Prostate gland (tissue), 2 donors: ENCODE data around the gene INO80E.

Experiments
- POLR2A ChIP-seq: fragments of 450-650 bp; IDR thresholded peaks from one replicate; pipeline ENCODE4 v1.6.1; 2016; ENCODE audit warnings: antibody characterized with exemption, mild to moderate bottlenecking
- POLR2AphosphoS5 ChIP-seq: sonication (generic); formaldehyde crosslinking; IDR thresholded peaks from one replicate; pipeline ENCODE4 v1.6.1; 2017; ENCODE audit warnings: antibody characterized with exemption
- TF ChIP-seq, protein P1 (sequence below), 4 experiments: fragments of 200-600 bp in 2 of 4; fragments of 450-650 bp in 2 of 4; sonication (generic) in 2 of 4; IDR thresholded peaks; 1 replicate in 3 of 4; 2 replicates in 1 of 4; pipeline ENCODE4 v1.5.1; 2016 to 2019; ENCODE audit warnings: antibody characterized with exemption in 4 of 4, mild to moderate bottlenecking in 2 of 4, moderate library complexity in 2 of 4

DNA sequence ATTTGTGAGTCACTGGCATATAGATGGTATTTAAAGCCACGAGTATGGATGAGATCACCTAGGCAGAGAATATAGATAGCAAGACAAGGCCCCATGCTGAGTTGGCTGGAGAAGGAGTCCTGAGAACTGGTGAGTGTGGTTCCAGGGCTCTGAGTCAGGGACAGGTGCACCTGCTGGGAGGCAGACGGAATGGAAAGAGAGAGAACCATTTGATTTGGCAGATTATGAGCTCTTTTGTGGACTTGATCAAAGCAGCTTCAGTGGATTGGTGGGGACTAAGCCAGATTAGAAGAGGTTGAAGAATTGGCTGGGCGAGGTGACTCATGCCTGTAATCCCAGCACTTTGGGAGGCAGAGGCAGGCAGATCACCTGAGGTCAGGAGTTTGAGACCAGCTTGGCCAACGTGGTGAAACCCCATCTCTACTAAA lies 22.7 kb downstream of the INO80E start:
- TF ChIP-seq, protein P1, sequence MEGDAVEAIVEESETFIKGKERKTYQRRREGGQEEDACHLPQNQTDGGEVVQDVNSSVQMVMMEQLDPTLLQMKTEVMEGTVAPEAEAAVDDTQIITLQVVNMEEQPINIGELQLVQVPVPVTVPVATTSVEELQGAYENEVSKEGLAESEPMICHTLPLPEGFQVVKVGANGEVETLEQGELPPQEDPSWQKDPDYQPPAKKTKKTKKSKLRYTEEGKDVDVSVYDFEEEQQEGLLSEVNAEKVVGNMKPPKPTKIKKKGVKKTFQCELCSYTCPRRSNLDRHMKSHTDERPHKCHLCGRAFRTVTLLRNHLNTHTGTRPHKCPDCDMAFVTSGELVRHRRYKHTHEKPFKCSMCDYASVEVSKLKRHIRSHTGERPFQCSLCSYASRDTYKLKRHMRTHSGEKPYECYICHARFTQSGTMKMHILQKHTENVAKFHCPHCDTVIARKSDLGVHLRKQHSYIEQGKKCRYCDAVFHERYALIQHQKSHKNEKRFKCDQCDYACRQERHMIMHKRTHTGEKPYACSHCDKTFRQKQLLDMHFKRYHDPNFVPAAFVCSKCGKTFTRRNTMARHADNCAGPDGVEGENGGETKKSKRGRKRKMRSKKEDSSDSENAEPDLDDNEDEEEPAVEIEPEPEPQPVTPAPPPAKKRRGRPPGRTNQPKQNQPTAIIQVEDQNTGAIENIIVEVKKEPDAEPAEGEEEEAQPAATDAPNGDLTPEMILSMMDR (IDR thresholded peaks at IDR 0.05) = no peak
- TF ChIP-seq POLR2A (no peak), POLR2AphosphoS5 (no peak)
